HG03280 (cell line): ENCODE data around the gene TFCP2L1.

Experiments used
- ATAC-seq: cut with Tn5 transposase; IDR thresholded peaks from one replicate; pipeline ENCODE4 v1.9.1; 2021; ENCODE audit warnings: mild to moderate bottlenecking, moderate library complexity; ENCODE audit not compliant: unreplicated experiment

TFCP2L1 gene

GRCh38 chr2:121200011-121200347 is 85.0 kb downstream of the TFCP2L1 start:
- no peak for ATAC-seq

GRCh38 chr2:121199281-121200010 is 85.6 kb downstream of the TFCP2L1 start:
- ATAC-seq = no peak

- no peak for ATAC-seq
Observed at GRCh38 chr2:121197369-121198091, 87.5 kb downstream of the TFCP2L1 start.

GRCh38 chr2:121196849-121197155 is 88.2 kb downstream of the TFCP2L1 start:
- ATAC-seq = no peak

- no peak for ATAC-seq
Observed at GRCh38 chr2:121196132-121196848, 88.7 kb downstream of the TFCP2L1 start.

GRCh38 chr2:121195036-121195435 is 90.0 kb downstream of the TFCP2L1 start:
- no peak for ATAC-seq

- no peak for ATAC-seq
Observed at GRCh38 chr2:121194626-121195025, 90.4 kb downstream of the TFCP2L1 start.

- ATAC-seq = no peak
Observed at GRCh38 chr2:121193185-121193584, 91.8 kb downstream of the TFCP2L1 start.

- no peak for ATAC-seq
Observed at GRCh38 chr2:121192576-121192975, 92.4 kb downstream of the TFCP2L1 start.

GRCh38 chr2:121191191-121192170 is 93.5 kb downstream of the TFCP2L1 start:
- no peak for ATAC-seq

- no peak for ATAC-seq
Observed at GRCh38 chr2:121189661-121190381, 95.2 kb downstream of the TFCP2L1 start.

- ATAC-seq = no peak
Observed at GRCh38 chr2:121189011-121189410, 96.0 kb downstream of the TFCP2L1 start.

GRCh38 chr2:121187982-121188411 is 97.0 kb downstream of the TFCP2L1 start:
- ATAC-seq = no peak

GRCh38 chr2:121187351-121187981 is 97.5 kb downstream of the TFCP2L1 start:
- ATAC-seq = no peak

- ATAC-seq = no peak
Observed at GRCh38 chr2:121186261-121186660, 98.7 kb downstream of the TFCP2L1 start.

GRCh38 chr2:121185571-121186074 is 99.4 kb downstream of the TFCP2L1 start:
- ATAC-seq = no peak

- no peak for ATAC-seq
Observed at GRCh38 chr2:121185111-121185510, 99.9 kb downstream of the TFCP2L1 start.

GRCh38 chr2:121184248-121184862 is 100.6 kb downstream of the TFCP2L1 start:
- no peak for ATAC-seq

GRCh38 chr2:121182520-121182919 is 102.5 kb downstream of the TFCP2L1 start:
- ATAC-seq = no peak
